ENCODE data around the gene NKD2.

NKD2 gene

GRCh38 chr5:1032551-1033027 lies 24.0 kb downstream of the NKD2 start:
- Histone ChIP-seq H3K9me3 (ENCODE audit: severe bottlenecking) (no peaks in the 10 kb centered on the region), H3K27ac (no peak overlapping the region), H3K36me3 (no peaks in the 10 kb centered on the region), H3K4me3 (ENCODE audit: low read depth, low read length) (no peak overlapping the region), H3K27me3 (ENCODE audit: insufficient read depth, low read depth, severe bottlenecking) (no peaks in the 10 kb centered on the region)
- DNase-seq = no peak
- TF ChIP-seq CTCF (IDR thresholded peaks at IDR 0.05; ENCODE audit: low read depth, low read length) = no peak

- no peak overlapping the region for H3K27ac ChIP-seq
- no peak for TF ChIP-seq CTCF (IDR thresholded peaks at IDR 0.05; ENCODE audit: low read depth, low read length)
- H3K27me3 ChIP-seq (ENCODE audit: insufficient read depth, low read depth, severe bottlenecking) = no peaks in the 10 kb centered on the region
- DNase-seq = no peak
- no peaks in the 10 kb centered on the region for H3K36me3 ChIP-seq
- no peak overlapping the region for H3K4me3 ChIP-seq (ENCODE audit: low read depth, low read length)
- no peaks in the 10 kb centered on the region for H3K9me3 ChIP-seq (ENCODE audit: severe bottlenecking)
These were observed 24.6 kb downstream of the NKD2 start for GRCh38 chr5:1033178-1033577.

GRCh38 chr5:1033606-1034420 lies 25.2 kb downstream of the NKD2 start:
- Histone ChIP-seq H3K4me3 (ENCODE audit: low read depth, low read length) (no peak overlapping the region), H3K36me3 (no peaks in the 10 kb centered on the region), H3K27me3 (ENCODE audit: insufficient read depth, low read depth, severe bottlenecking) (no peaks in the 10 kb centered on the region), H3K27ac (no peak overlapping the region), H3K9me3 (ENCODE audit: severe bottlenecking) (no peaks in the 10 kb centered on the region)
- no peak for DNase-seq
- no peak for TF ChIP-seq CTCF (IDR thresholded peaks at IDR 0.05; ENCODE audit: low read depth, low read length)

- Histone ChIP-seq H3K4me3 (ENCODE audit: low read depth, low read length) (no peak overlapping the region), H3K36me3 (no peaks in the 10 kb centered on the region), H3K9me3 (ENCODE audit: severe bottlenecking) (no peaks in the 10 kb centered on the region), H3K27ac (no peak overlapping the region), H3K27me3 (ENCODE audit: insufficient read depth, low read depth, severe bottlenecking) (no peaks in the 10 kb centered on the region)
- DNase-seq = no peak
- no peak for TF ChIP-seq CTCF (IDR thresholded peaks at IDR 0.05; ENCODE audit: low read depth, low read length)
These were observed 25.9 kb downstream of the NKD2 start for GRCh38 chr5:1034421-1034905.

GRCh38 chr5:1034986-1035385 lies 26.4 kb downstream of the NKD2 start:
- peaks cover 1% of the 10 kb centered on the region for H3K9me3 ChIP-seq (ENCODE audit: severe bottlenecking)
- H3K36me3 ChIP-seq = no peaks in the 10 kb centered on the region
- DNase-seq = no peak
- no peak overlapping the region for H3K4me3 ChIP-seq (ENCODE audit: low read depth, low read length)
- no peaks in the 10 kb centered on the region for H3K27me3 ChIP-seq (ENCODE audit: insufficient read depth, low read depth, severe bottlenecking)
- no peak for TF ChIP-seq CTCF (IDR thresholded peaks at IDR 0.05; ENCODE audit: low read depth, low read length)
- H3K27ac ChIP-seq = no peak overlapping the region

Data from WERI-Rb-1 (cell line).